TTC549 (cell line): Measurements from ENCODE around the gene SLC1A7.

ENCODE experiments used
- FAIRE-seq: peaks from 2 replicates; lab custom pipeline; 2012; peaks lifted over from hg19 to GRCh38; lab: Jason Lieb, UNC

The SLC1A7 gene

DNA sequence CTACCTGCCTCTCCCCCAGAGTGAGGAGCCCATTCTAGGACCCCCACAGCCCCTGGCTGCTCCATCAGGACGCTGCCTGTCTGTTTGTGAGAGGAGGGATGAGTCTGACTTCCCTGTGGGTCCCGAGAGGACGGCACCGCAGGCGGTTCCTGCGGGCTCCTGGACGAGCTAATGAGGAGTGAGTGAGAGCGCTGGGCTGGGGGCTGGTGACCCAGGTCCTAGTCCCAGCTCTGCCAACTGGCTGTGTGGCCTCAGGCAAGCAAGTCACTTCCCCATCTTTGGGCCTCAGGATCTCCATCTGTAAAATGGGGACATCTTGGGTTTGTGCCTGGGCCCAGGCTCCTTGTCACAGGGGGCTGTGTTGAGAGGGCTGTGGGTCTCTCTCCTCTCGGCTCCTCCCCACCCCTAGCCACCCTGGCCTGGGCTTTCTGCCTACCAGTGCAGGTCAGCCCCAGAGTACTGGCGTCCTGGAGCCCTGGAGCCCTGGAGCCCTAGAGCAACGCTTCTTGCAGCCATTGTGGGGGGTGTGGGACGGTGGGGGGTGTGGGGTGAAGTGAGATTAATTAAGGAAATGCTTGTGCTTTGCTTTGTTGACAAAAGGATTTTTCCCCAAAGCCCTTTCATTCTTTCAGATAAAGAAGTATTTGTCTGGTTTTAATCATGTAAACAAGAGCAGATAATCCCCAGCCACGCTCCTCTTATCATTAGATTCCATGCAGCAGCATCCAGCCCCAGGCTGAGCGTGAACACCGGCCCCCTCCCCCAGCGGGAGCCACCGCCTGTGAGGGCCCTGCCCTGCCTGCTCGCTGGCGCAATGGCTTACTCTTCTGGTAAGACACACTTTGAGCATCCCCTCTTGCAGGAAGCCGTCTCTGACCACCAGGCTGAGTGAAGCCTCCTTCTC lies 26.8 kb downstream of the SLC1A7 start:
- no peak for FAIRE-seq

DNA sequence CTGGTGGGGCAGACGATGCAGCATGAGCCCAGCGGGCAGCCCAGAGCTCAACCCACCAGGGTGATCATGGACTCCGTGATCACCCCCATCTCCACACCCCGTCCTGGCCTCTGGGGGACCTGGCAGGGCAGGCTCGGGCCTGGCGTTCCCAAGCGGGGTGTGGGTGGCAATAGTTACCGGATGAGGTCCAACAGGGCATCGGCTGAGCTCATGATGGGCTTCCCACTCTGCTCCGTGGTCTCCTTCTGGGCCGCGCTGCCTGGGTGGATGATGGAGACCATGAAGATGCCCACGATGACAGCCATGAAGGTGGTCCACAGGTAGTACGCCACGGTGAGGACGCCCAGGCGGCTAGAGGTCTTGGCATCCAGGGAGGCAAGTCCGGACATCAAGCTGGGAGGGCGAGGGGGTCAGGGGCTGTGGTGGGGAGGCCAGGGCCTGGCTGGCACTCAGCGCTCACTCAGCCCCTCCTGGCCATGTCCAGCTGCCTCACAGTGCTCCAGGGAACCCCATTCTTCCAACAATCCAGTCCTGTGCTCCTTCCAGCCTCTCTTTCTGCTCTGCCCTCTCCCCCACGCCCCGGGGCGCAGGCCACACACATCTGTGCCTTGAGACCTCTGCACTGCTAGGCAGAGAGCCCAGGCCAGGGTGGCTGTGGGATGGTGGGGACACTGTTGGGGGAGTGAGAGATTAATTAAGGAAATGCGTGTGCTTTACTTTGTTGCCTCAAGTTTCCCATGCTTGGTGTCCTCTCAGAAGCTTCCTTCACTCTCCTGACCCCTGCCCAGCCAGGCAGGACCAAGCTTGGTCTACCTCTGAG lies 27.6 kb downstream of the SLC1A7 start:
- no peak for FAIRE-seq

DNA sequence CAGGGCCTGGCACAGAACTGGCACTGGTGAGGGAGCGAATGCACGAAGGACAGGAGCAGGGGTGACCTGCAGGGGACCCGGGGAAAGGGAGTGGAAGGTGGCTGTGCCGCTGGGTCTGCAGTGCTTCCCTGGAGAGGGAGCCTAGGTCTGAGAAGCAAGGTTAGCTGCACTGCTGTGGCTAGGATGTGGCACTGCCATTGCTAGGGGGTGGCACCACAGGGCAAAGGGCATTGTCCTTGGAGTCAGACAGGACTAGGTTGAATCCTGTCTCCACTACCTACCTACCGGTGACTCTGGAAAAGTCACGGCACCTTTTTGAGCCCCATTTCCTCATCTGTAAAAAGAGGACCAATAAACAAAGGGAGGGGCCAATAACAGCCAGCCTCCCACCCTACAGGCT lies 28.3 kb downstream of the SLC1A7 start:
- no peak for FAIRE-seq

DNA sequence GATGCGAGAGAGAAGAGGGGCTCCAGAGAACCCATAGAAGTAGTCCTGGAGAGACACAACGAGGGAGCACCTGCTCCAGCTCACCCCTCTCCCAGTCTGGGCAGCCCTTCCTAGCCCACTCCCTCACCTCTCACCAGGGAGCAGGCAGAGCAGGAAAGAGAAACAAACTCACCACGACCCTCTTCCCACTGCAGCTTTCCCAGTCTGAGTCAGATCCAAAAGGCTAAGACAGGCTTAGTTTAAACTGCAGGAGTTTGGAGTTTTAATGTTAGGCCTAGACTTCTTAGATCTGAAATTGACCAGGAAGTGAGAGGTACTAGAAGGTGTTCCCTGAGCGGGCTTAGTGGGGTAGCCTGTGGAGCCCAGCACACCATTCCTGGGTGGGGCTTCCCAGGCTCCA lies 29.6 kb downstream of the SLC1A7 start:
- no peak for FAIRE-seq

DNA sequence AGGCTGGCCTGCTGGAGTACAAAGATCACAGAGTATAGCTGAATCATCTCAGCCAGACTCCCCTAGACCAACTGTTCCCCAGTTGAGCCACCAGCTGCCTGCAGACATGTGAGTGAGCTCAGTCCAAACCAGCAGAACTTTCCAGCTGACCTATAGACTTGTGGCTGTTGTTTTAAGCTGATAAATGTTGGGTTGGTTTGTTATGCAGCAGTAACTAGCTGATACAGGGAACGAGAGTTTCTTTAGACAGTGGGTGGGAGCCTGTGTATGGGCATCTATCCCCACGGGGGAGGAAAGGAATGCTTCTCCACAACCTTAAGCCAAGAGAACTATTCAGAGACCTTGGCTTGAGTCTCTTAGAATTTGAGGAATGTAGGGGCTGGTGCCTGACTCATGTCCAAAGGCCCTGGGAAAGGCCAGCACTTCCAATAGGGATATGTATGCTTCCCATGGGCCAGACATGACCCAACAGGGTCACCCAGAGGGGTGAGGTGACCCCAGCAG lies 30.1 kb downstream of the SLC1A7 start:
- no peak for FAIRE-seq

DNA sequence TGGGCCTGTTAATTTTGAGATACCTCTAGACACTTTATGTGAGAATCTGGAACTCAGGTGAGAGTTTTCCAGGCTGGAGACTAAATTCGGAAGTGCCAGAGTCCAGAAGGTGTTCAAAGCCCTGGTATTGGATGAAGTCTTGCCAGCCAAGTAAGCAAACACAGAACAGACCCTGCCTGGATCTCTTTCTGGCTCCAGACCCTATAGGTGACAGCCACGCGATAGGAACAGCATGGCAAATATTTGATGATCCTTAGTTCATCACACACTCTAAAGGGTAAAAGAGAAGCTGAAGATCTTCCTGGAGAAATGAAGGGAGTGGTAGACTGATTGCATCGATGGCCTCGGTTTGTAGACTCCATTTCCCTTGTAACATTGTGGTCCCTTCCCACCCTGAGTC lies 30.7 kb downstream of the SLC1A7 start:
- FAIRE-seq: no peak

DNA sequence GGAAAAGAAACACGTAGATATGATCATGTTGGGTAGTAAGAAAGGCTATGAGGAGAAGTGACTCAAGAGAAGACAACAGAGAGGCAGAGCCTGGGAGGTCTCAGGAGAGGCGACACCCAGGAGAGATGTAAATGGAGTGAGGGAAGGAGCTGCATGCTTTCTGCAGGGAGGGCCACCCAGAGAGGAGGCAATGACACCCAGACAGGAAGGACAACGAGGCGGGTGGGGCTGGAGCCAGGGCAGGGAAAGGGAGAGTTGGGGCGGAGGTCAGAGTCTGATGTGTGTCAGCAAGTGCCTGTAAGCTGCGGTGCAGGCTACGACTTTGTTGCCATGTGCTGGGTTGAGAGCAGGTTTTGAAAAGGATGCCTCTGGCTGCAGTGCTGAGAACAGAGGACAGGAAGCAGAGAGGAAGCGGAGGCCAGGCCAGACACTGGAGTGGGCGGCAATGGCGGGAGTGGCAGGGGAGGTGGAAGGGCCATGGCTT lies 31.3 kb downstream of the SLC1A7 start:
- no peak for FAIRE-seq

DNA sequence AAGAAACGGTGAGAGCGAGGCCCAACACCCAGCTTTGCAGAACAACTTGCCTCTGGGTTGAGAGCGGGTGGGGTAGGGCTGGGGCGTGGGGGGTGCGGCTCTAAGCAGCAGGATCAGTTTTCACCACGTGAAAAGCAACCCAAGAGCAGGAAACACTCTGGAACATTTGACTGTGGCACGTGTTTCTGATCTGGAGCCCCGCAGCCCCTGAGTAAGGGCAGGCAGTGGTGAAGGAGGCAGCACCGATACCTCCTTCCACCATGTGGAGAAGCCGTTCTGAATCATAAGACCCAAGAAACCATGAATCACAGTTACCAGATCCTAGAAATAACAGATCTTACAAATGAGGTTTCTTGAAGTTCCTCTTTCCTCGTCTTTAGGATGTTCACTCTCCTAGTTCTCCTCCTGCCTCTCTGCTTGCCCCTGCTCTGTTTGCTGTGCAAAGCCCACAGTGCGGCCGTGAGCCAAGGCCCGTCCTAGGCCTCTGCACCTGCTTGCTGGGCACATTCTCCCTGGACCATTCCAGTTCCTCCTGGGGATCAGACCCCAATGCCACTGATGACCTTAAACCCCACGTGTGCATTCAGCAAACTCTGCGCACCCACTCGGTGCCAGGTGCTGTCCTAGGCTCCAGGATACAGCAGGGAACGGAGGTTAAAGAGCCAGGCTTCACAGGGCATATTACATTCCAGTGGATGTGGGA lies 31.9 kb downstream of the SLC1A7 start:
- no peak for FAIRE-seq

DNA sequence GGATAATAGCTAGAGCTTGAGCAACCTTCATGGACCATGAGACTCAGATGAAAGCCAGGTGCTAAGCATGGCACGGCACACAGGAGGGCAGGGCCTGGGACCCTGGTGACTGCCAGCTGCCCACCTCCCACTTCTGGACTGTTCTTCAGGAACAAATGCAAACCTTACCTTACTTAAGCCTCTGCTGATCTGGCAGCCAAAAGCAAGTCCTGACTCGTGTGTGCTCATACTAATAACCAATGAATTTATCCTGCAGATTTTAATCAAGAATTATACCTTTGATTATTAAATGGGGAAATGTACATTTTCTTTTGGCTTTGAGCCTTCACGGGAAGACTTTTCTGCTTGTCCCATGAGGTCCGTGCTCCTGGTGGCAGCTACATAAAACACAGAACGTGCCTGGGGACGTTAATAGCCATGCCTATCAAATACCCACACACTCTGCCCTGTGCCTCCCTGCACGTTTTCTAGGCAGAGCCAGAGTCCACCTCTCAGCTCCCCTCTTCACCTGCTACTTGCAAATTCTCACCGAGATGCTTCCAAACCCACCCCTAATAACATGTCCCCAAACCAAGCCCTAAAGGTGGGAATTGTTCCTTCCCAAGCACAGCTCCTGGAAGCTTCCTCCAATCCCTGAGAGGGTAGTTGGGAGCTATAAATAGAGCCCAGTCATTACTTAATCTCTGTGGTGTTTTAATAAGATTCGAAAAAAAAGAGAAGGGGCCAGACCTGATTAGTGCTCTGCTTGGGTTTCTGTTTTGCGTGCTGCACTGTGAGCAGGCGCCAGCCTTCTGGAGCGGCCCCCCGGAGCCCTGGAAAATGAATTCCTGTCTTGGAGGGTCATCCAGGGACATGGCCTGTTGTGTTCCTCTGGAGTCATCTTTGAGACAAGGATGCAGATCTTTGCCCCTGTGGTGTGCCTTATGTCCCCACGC lies 33.5 kb downstream of the SLC1A7 start:
- FAIRE-seq: no peak

DNA sequence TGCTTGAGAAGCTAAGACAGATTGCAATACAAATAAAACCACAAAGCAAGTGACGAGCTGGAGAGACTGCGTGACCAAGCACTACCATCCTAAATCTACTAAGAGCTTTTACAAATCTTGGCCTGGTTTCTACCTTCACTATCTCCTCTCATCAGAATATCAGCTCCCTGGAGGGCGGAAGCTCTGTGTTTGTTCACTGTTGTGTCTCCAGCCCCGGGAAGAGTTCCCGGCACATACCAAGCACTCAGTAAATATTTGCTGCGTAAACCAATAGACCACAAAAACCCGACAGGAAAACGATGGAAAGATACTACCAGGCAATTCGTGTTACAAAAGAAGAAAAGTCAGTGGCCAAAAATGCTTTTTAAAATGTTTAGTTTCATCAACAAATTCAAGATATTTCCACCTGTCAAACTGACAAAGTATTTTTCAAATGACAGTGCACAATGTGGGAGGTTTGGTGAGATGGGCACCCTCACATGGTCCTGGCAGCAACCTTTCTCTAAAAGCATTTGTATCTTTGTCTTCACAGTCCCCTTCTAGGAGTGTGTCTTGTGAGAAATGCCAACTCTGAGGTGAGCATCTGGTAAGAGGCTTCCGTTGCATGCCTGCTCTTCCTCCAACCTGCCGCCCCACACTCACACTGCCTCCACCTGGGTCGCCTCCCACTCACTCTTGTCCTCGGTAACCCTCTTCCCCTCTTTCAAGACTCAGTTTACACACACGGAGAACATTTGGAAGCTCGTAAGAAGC lies 34.7 kb downstream of the SLC1A7 start:
- no peak for FAIRE-seq

DNA sequence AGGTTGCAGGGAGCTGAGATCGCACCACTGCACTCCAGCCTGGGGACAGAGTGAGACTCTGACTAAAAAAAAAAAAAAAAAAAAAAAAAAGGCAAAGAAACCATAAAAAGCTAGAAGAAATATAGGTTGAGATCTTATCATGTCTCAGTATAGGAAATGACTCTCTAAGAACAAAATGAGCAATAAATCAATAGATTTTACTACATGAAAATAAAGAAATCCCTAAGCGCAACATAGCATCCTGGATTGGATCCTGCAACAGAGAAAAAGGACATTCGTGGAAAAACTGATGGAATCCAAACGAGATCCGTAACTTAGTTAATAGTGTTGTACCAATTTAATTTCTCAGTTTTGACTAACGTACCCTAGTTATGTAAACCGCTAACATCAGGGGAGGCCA lies 35.3 kb downstream of the SLC1A7 start:
- no peak for FAIRE-seq

DNA sequence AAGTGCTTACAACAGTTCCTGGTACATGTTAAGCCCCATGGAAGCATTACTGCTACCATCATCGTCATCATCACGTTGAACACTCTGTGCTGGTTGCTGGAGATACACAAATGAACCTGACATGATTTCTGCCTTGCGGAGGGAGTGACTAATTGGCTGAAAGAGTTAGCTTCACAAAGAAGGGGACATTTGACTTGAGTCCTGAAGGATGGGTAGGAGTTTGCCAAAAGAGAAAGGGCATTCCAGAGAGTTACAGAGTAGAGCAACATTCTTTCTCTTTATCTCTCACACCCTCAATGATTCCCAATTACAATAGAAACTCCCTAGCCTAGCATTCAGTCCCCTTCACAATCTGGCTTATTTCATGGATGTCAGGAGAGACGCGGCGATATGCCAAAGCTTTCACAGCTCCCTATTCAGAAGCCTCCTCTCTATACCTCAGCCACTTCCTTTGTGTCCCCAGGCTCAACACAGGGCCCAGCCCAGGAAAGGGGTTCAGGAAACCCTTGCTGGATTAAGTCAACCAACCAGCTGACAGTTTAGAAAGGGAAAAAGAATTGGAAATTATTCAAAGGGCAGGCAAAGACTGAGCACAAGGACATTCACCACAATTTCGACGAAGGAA lies 38.0 kb downstream of the SLC1A7 start:
- no peak for FAIRE-seq

DNA sequence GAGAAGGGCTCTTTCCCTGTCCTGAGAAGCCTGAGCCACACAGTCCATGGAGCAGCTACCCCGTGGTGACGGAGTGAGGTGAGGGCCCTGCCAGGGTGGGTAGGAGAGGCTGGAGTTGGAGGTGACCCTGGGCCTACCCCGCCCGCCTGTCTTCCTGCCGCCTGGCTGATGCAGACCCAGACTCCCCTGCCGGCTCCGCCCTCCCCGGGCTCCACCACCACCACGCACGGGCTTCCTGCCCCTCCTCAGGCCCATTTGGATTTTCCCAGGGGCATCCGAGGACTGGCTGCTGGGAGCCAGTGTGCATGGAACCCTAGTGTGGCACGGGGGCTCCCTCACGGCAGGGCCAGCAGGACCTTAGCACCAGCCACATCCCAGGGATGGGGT lies 47.9 kb downstream of the SLC1A7 start:
- no peak for FAIRE-seq

DNA sequence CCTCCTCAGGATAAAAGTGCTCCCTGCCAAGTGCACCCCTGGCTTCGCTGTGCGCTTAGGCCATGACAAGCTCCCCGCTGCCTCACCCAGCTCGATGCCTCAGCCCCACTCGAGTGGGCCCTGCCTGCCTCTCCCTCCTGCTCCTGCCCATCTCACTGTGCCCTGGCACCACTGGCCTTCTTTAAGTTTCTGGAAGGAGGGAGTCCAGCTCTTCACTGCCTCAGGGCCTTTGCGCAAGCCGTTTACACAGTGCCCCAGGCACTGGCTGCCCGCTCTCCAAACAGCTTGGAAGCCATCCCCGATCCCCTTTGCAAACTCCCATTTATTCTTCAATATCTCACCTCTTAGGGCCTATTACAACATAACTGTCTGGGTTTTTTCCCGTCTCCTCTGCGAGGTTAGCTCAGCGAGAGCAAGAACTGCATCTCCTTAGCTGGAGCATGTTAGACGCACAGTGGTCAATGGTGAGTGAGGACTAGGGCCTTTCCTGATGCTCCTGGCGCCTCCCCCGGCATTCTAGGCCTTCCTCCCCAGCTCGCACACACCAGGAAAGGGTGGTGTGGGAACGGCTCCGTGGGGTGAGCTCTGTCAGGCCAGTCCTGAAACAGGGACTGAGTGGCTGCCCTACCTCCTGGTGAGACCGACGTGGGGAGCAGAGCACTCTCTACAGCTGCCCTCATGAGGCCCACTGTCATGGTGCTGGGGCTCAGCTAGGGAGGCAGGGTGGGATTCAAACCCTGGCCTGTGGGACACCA lies 48.5 kb downstream of the SLC1A7 start:
- FAIRE-seq: no peak

DNA sequence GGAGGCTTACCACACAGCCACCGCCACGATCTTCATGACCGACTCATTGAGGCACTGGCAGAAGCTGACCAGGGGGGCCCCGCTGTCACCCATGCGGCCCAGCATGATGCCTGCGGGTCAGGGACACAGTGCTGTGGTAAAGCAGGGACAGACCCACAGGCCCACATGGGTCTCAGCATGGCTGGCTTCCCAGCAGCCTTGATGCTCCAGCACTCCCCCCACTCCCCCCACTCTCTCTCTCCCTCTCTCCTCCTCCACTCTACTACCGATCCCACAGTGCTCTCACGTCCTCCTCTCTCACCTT lies 49.0 kb downstream of the SLC1A7 start:
- no peak for FAIRE-seq

DNA sequence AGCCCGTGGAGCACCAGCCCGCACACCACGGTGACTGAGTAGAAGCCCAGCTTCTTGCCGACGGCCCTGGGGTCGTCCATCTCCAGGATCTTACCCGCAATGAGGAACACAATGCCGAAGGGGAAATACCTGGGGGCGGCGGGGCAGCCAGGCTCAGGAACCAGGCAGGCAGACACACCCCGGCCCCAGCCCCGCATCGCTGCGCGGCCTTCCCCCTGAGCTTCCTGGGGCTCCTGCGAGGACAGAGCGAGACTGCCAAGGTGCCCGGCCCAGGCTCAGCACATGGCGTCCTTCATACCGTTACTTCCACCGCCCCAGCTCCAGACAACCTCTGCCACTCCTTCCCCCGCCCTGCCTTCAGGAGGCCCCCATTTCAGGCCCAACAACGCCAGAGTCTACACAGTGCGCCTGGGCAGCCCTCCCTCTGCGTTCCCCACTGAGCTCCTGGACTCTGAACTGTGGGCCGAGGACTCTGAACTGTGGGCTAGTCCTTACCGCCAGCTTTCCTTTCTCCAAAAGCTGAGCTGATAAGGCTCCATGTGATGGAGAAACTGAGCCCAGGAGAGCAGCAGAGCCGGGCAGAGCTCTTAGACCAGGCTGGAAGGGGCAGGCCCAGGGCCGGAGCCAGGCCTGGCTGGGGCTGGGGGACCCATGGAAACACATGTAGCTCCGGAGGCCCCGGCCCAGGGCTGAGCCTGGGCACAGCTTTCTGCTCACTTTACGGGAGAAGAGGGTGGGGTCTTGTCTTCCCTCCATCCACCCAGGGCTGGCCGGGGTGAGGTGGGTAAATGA lies 49.6 kb downstream of the SLC1A7 start:
- no peak for FAIRE-seq

DNA sequence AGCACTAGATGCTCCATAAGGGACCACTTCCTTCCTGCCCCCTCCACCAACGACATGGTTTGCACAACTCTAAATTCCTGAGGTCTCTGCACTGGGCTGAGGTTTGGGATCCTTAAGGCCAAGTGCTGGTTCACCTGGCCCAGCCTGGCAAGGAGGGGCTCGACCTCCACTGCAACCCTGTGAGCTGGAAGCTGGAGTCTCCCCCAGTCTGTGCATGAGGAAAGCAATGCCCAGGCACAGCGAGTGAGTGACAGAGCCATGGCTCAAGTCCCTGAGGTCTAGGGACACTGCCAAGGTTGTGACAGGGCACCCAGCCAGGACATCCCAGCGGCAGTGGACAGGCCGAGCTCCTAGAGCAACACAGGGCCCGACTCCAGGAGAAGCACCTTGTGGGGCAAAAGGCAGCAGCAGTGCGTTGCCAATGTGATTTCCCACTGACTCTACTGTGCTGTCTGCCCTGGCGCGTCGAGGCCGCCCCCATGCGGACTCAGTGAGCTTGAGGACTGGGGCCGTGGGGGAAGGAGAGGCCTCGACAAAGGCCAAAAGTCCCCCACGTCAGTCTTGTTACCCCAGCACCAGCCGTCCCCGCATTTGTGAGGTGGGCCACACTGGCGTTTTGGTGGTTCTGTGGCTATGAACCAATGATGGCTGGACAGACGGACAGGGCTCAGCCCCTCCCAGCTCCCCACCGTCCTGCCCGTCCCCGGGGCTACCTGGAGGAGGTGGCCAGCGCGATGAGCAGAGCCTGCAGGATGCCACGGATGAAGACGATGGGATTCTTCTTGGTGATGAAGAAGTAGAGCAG lies 50.4 kb downstream of the SLC1A7 start:
- no peak for FAIRE-seq
